HUDEP-2 (cell line): ENCODE measurements around the gene IMP4.

Source experiments
- DNase-seq, 76 experiments: peaks; one replicate each; lab custom pipeline; 2025; ENCODE audit not compliant: unreplicated experiment in 76 of 76; lab: John Stamatoyannopoulos, UW

IMP4 gene

GRCh38 chr2:130336150-130336876 is 6.4 kb upstream of the IMP4 start:
- no peak for DNase-seq

GRCh38 chr2:130336877-130337734 is 5.6 kb upstream of the IMP4 start:
- DNase-seq, result peak in 74 of 76 experiments; percentile 4 to 78 (median 47)

DNA sequence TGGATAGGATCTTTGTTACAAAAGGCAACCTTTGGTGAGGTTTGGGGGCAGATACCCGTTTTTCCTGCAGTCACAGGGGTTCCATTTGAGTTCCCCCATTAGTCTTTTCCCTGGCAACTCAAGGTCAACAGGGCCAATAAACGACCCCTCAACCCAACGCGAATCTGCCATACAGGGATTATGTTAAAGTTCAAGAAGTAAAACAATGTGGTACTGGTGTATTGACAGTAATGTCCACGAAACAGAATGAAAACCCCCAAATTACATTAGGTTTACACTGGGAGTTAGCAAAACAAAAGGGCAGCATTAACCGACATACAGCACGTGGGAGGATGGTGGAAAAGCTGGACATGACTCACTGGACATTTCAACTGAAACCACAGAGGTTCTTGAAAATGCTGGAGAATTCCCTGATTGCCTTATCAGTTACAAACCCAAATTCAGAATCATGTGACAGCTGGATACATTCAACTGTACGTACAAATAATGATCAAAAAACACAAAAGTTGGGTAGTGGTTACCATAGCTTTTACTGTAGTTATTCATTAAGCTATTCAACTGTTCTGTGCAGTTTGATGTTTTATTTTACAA is 4.9 kb upstream of the IMP4 start:
- DNase-seq, result peak in 1 of 76 experiments; percentile 4

GRCh38 chr2:130338793-130339345 is 3.8 kb upstream of the IMP4 start:
- no peak for DNase-seq

GRCh38 chr2:130339885-130340745 is 2.6 kb upstream of the IMP4 start:
- no peak for DNase-seq

GRCh38 chr2:130341562-130342019 is 1.1 kb upstream of the IMP4 start:
- peak in 1 of 76 experiments; percentile 33 for DNase-seq

- peak in 75 of 76 experiments; percentile 29 to 92 (median 81) for DNase-seq
Measured at GRCh38 chr2:130342020-130342532, 621 bp upstream of the IMP4 start.

DNA sequence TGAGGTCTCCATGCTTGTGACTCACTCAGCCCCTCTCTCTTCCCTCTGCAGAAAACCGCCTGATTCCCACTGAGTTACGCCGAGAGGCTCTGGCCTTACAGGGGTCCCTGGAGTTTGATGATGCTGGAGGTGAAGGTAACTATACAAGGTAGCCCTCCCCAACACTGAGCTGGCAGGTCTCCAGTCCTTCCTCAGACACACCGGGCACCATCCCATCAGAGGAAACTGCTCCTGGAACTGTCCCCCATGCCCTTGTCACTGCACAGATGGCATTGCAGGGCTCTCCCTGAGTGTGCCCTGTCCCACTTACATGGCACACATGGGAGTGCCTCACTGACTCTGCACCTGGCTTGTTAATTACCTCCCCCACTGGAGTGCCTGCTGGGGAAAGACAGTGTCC is 1.9 kb downstream of the IMP4 start:
- DNase-seq, result no peak

- DNase-seq, result no peak
Measured at GRCh38 chr2:130345091-130345490, 2.4 kb downstream of the IMP4 start.

- DNase-seq, result no peak
Measured at GRCh38 chr2:130345611-130346010, 2.9 kb downstream of the IMP4 start.

DNA sequence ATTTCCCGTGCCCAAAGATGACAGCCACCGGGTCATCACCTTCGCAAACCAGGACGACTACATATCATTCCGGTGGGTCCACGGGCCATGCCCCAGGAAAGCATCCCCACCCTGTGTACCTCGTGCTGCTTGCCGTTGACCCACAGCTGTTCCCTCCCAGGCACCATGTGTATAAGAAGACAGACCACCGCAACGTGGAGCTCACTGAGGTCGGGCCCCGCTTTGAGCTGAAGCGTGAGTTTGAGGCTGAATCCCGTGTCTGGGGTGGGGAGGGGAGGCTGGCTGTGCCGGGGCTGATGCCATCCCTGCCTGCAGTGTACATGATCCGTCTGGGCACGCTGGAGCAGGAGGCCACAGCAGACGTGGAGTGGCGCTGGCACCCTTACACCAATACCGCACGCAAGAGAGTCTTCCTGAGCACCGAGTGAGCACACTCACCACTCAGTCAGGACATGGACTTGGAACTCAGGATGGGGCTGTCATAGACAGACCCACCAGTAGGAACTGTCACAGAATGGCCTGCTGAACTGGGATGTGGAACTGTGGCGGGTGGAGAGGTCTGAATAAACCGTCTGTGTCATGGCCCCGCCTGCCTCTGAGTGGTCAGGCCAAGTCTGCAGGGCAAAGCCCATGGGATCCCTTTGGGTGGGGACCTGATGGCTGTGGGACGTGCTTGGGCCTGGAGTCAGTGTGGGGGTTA is 3.5 kb downstream of the IMP4 start:
- no peak for DNase-seq

GRCh38 chr2:130346741-130347066 is 4.0 kb downstream of the IMP4 start:
- DNase-seq, result no peak

DNA sequence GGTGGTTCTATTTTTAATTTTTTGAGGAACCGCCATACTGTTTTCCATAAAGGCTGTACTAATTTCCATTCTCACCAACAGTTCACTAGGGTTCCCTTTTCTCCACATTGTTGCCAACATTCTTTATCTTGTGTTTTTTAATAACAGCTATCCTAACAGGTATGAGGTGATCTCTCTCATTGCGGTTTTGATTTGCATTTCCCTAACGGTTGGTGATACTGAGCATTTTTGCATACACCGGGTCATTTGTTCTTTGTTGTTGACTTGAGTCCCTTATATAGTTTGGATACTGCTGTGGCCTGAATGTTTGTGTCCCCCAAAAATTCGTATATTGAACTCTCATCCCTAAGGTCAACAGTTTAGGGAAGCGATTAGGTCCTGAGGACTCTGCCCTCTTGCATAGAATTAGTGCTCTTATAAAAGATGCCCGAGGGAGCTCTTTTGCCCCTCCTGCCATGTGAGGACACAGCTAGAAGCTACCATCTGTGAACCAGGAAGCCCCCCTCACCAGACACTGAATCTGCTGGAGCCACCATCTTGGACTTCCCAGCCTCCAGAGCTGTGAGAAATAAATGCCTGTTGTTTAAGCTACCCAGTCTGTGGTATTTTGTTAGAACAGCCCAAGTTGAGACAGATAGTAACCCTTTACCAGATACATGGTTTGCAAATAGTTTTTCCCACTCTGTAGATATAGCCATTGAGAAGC is 4.7 kb downstream of the IMP4 start:
- no peak for DNase-seq

DNA sequence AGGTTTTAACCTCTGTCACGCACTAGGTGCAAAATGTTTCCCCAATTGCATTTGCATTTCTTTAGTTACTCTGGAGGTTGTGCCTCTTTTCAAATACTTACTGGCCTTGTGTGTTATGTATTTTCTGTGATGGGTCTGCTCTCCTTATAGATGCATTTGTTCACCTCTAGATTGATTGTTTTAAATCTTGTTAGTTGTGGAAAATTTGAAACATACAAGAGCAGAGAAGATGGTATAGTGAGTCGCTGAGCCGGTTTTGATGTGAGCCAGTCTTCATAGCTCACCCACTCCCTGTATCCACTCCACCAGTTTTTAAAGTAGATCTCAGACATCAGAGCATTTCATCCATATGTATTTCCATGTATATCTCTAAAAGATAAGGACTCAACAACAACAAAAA is 6.5 kb downstream of the IMP4 start:
- no peak for DNase-seq

DNA sequence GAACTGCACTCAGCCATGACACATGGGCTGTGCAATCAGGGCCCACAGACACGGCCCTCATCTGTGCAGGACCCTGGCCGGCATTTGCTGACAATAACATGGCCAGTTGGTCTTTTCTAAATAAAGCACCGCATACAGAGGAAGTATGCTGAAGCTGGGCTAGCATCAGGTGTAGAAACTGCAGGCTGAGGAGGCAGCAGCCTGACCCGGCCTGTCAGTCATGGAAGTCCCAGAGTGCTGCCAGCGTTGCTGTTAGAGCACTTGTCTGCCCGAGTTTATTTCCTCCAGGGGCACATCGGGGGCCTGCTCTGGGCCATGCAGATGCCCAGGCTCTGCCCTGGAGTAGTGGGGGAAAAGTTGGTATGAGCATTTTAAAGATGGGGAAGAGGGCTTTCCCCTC is 9.0 kb downstream of the IMP4 start:
- no peak for DNase-seq

- DNase-seq, result no peak
Measured at GRCh38 chr2:130352237-130352636, 9.5 kb downstream of the IMP4 start.

DNA sequence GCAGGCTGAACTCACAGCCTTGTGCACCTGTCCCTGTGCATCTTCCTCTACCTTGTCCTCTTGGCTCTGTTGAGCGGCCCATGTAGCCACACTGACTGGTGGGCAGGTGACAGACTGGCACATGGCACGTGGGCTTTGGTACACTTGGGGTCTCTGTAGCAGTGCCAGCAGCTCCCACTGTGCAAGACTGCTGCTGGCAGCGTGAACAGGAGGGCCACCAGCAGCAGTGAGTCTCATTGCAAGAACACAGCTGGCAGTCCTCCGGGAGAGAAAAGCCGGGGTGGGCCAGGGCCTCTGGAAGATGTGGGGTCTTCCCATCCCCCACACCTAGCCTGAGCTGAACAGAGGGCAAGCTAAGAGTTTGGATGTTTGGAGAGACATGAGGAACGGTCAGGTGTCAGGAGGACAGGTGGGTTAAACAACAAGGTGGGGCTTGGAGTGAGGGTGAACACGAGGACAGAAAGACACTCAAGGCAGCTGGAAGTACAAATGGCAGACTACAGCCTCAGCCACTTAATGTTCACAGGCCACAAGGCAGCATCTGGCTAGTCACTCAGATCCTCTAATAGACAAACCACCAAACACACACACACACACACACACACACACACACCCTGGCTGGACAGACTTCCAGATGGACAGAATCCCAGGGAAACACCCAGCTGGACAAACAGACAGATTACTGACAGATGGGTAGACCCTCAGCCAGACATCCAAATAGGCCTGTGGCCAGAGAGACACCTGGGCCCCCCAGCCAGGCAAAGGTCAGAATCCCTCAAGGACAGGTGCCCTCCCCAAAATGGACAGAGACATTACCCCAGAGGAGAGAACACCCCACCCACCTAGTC is 10.8 kb downstream of the IMP4 start:
- DNase-seq, result no peak

DNA sequence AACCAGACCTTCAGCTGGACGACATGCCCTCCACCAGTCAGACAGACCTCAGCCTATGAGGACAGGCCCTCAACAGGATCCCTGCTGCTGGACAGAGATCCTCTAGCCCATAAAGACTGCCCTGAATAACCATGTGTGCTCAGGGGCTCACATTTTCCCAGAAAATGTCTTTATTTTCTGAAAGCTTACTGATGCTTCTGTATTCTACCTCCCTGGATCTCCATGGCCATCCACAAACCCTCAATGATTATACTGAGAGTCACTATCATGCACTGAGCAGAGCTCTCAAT is 11.4 kb downstream of the IMP4 start:
- no peak for DNase-seq
